ENCODE measurements around the gene ZBTB16. TPM values are rescaled to one million over a fixed set of nuclear protein-coding genes. Genes with fewer than 3 reads are reported as not detected.

ZBTB16 gene
- total and polyA plus RNA-seq, 3 donors from 2014 or later: 11.4 to 88.5 (median 51.5) TPM

GRCh38 chr11:114026355-114026754, 33.2 kb upstream of the ZBTB16 start:
- TF ChIP-seq POLR2A (IDR thresholded peaks at IDR 0.05): no peak
- TF ChIP-seq, protein P1, sequence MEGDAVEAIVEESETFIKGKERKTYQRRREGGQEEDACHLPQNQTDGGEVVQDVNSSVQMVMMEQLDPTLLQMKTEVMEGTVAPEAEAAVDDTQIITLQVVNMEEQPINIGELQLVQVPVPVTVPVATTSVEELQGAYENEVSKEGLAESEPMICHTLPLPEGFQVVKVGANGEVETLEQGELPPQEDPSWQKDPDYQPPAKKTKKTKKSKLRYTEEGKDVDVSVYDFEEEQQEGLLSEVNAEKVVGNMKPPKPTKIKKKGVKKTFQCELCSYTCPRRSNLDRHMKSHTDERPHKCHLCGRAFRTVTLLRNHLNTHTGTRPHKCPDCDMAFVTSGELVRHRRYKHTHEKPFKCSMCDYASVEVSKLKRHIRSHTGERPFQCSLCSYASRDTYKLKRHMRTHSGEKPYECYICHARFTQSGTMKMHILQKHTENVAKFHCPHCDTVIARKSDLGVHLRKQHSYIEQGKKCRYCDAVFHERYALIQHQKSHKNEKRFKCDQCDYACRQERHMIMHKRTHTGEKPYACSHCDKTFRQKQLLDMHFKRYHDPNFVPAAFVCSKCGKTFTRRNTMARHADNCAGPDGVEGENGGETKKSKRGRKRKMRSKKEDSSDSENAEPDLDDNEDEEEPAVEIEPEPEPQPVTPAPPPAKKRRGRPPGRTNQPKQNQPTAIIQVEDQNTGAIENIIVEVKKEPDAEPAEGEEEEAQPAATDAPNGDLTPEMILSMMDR (IDR thresholded peaks at IDR 0.05): no peak

DNA sequence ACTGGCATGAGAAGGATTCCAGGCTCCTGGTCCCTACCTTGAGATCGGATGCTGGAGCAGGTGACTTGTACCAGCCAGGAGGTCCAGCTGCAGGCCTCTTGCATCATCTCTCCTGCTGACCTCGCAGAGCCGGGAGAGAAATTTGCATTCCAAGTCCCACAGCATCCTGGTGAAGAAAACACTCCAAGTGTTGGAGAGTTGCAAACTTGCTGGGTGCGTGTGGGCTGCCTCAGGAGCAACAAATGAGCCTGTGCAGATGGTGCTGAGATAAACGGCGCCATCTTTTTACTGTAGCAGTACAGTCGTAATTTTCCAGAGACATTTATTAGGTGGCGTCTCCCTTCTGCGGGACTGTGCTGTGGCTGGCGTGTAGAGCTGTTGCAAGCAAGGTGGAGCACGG, 32.1 kb upstream of the ZBTB16 start:
- Histone ChIP-seq H3K9me3 (no peaks in the 10 kb centered on the region), H3K4me1 (peaks cover 7% of the 10 kb centered on the region), H3K36me3 (ENCODE audit: low read depth, missing control alignments) (no peaks in the 10 kb centered on the region), H3K4me3 (no peak overlapping the region), H3K27me3 (no peaks in the 10 kb centered on the region), H3K27ac (no peak overlapping the region)
- TF ChIP-seq, protein P1 (IDR thresholded peaks at IDR 0.05): no peak
- TF ChIP-seq POLR2A (IDR thresholded peaks at IDR 0.05): no peak
- DNase-seq: no peak
- intact Hi-C loops (cut with DNase I; ENCODE audit: low total_unique reads): no loop called here
- WGBS, 2 donors: 59 to 62% methylated on average over 10 to 11 of the region's 11 CpGs

More at GRCh38 chr11:114026355-114026754, 33.2 kb upstream of the ZBTB16 start:
- no peaks in the 10 kb centered on the region for H3K27me3 ChIP-seq
- DNase-seq: no peak
- H3K9me3 ChIP-seq: no peaks in the 10 kb centered on the region
- H3K36me3 ChIP-seq (ENCODE audit: low read depth, missing control alignments): no peaks in the 10 kb centered on the region
- no peak overlapping the region for H3K4me3 ChIP-seq
- peaks cover 7% of the 10 kb centered on the region for H3K4me1 ChIP-seq
- intact Hi-C loops (cut with DNase I; ENCODE audit: low total_unique reads): no loop called here
- 65 to 80% methylated on average over 1 of the region's 1 CpG for WGBS, 2 donors
- H3K27ac ChIP-seq: no peak overlapping the region

GRCh38 chr11:114027926-114028325, 31.6 kb upstream of the ZBTB16 start:
- Histone ChIP-seq H3K36me3 (ENCODE audit: low read depth, missing control alignments) (no peaks in the 10 kb centered on the region), H3K4me3 (no peak overlapping the region), H3K27me3 (no peaks in the 10 kb centered on the region), H3K27ac (no peak overlapping the region), H3K9me3 (no peaks in the 10 kb centered on the region), H3K4me1 (peaks cover 7% of the 10 kb centered on the region)
- DNase-seq: no peak
- WGBS, 2 donors: 35 to 64% methylated on average over 4 of the region's 4 CpGs
- intact Hi-C loops (cut with DNase I; ENCODE audit: low total_unique reads): no loop called here
- no peak for TF ChIP-seq POLR2A (IDR thresholded peaks at IDR 0.05)
- TF ChIP-seq, protein P1 (IDR thresholded peaks at IDR 0.05): no peak

DNA sequence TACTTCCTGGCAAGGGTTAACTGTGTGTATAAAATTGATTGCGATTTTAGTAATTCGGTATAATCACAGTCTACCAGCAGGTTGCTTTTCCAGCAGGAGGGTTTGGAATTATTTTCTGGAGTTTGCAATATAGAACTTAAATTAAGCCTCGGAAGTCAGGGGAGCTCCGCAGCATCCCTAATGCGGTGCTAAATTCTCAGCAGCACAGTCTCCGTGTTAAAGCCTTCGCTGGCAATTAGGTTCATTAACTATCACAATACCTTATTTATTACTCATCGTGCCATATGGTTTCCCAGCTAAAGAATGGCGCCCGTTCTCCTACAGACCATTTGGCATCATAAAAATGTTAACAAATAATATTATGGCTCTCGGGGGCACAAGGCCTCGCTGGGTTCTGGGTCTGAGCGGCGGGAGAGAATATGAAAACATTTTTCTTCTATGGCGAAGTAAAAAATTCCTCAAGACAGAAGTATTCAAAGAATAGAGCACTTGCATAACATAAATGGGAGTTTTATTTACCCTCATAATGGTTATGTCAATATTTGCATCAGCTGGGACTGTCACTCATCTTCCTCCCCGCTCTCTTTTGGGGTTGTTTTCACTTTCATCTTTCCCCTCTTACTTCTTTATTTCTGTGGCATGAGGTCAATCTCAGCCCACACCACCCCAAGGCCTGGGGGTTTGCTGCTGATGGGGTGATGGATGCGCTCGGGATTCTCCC, 28.1 kb upstream of the ZBTB16 start:
- Histone ChIP-seq H3K27ac (no peak overlapping the region), H3K9me3 (no peaks in the 10 kb centered on the region), H3K4me3 (no peak overlapping the region), H3K27me3 (no peaks in the 10 kb centered on the region), H3K36me3 (ENCODE audit: low read depth, missing control alignments) (no peaks in the 10 kb centered on the region), H3K4me1 (peaks cover 5% of the 10 kb centered on the region)
- intact Hi-C loops (cut with DNase I; ENCODE audit: low total_unique reads): no loop called here
- TF ChIP-seq POLR2A (IDR thresholded peaks at IDR 0.05): no peak
- WGBS, 2 donors: 85 to 89% methylated on average over 18 of the region's 18 CpGs
- no peak for DNase-seq

- no peak overlapping the region for H3K27ac ChIP-seq
- no peak for DNase-seq
- H3K9me3 ChIP-seq: no peaks in the 10 kb centered on the region
- H3K27me3 ChIP-seq: no peaks in the 10 kb centered on the region
- TF ChIP-seq, protein P1 (IDR thresholded peaks at IDR 0.05): no peak
- TF ChIP-seq POLR2A (IDR thresholded peaks at IDR 0.05): no peak
- intact Hi-C loops (cut with DNase I; ENCODE audit: low total_unique reads): no loop called here
- peaks cover 11% of the 10 kb centered on the region for H3K4me1 ChIP-seq
- no peak overlapping the region for H3K4me3 ChIP-seq
- H3K36me3 ChIP-seq (ENCODE audit: low read depth, missing control alignments): no peaks in the 10 kb centered on the region
- 87 to 88% methylated on average over 5 of the region's 5 CpGs for WGBS, 2 donors
Measured at GRCh38 chr11:114031967-114032320, 27.6 kb upstream of the ZBTB16 start.

Measured in testis (tissue), 3 donors.